Astrocyte of the cerebellum (primary cell): ENCODE results near the gene EP400.

Experiments used
- DNase-seq: peaks from one replicate; pipeline ENCODE4 v3.0.0-alpha.2; 2011; ENCODE audit warnings: low read depth
- H3K4me3 ChIP-seq: 2 replicates; pipeline ENCODE4 v1.5.1; 2011; ENCODE audit warnings: mild to moderate bottlenecking, low read depth, low read length, moderate library complexity
- in situ Hi-C: cut with HindIII; loops from 2 replicates; pipeline ENCODE4 v1.10.0; 2017; ENCODE audit warnings: low sequenced_read_pairs
- TF ChIP-seq, protein P1 (sequence below): IDR thresholded peaks from 2 replicates; pipeline ENCODE4 v1.5.1; 2012; ENCODE audit warnings: low read length, low read depth, moderate library complexity, mild to moderate bottlenecking; ENCODE audit errors: missing control alignments

Gene EP400

DNA sequence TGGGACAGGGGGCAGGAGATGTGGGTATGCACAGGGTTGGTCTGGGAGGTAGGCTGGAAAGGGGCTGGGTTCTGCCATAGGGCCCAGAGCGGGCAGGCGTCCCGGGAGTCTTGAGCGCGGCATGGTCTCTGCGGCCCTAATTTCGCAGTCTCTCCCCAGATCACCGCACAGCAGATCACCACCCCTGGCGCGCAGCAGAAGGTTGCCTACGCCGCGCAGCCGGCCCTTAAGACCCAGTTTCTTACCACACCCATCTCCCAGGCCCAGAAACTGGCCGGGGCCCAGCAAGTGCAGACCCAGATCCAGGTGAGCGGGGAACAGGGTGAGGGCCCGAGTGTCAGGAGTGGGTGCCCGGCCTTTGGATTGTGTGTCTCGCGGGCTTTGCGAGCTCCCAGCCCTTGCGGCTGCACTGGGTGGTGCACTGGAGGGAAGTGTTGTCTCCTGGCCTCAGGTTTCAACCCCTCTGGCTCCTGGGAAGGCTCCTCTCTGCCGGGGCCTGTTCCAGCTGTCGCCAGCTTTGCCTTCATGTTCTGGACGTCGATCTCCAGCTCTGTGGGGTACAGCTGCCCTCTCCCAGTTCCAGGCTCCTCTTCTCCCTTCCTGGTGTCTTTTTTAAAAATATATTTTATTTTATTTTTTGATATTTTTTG, 119.7 kb downstream of the EP400 start:
- DNase-seq = no peak
- in situ Hi-C loops = no loop called here
- TF ChIP-seq, protein P1, sequence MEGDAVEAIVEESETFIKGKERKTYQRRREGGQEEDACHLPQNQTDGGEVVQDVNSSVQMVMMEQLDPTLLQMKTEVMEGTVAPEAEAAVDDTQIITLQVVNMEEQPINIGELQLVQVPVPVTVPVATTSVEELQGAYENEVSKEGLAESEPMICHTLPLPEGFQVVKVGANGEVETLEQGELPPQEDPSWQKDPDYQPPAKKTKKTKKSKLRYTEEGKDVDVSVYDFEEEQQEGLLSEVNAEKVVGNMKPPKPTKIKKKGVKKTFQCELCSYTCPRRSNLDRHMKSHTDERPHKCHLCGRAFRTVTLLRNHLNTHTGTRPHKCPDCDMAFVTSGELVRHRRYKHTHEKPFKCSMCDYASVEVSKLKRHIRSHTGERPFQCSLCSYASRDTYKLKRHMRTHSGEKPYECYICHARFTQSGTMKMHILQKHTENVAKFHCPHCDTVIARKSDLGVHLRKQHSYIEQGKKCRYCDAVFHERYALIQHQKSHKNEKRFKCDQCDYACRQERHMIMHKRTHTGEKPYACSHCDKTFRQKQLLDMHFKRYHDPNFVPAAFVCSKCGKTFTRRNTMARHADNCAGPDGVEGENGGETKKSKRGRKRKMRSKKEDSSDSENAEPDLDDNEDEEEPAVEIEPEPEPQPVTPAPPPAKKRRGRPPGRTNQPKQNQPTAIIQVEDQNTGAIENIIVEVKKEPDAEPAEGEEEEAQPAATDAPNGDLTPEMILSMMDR = no peak

DNA sequence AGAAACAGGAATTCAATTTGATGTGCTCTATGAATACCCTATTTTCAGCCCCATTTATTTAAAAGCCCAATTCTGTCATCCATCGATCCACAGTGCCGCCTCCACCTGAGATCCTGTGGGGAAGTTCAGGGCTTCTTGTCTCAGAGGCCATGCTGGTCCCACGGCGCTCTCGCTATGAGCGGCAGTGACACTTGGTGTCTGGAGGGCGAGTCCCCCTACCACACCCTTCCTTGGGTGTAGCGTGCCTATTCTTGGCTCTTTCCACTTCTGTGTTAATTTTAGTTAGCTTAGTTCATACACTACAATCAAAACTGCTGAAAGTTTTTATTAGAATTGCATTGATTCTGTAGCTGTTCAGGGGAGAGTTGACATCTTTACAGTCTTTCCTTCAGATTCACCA, 120.6 kb downstream of the EP400 start:
- in situ Hi-C loops = no loop called here
- TF ChIP-seq, protein P1 = no peak
- no peak for DNase-seq

More for the DNA sequence above, 119.7 kb downstream of the EP400 start:
- H3K4me3 ChIP-seq = no peak overlapping the region

DNA sequence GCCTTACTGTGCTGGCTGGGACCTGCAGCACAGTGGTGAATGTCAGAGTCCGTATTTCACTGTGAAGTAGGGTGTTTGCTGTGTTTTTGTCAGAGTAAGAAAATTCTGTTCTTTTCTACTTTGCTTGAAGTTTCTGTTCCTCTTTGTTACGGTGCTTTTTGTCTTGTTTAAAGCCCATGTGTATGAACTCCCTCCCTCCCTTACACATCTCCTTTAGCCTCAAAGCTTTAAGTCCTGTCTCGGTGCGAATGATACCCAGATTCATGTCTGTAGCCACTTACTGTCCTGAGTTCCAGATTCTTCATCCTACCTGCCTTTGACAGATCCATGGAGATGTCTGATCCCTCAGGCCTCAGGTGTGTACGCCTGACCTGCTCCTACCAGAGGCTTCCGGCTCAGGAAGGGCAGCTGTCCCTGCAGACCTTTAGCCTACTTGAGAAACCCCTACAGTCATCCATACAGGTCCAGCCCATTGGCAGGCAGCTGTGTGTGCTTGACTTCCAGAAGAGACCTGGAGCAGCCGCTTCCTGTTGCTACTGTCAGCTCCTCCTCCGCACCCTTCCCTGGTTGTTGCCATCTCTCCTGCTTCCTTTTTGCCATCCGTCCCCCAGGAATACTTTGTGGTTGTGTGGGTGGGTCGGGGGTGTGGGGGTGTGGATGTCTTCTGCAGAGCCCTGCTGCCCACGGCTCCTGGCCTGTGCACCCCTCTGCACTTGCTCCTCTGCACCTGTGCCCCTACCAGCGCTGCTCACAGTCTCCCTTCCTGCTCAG, 121.5 kb downstream of the EP400 start:
- in situ Hi-C loops = no loop called here
- DNase-seq = no peak
- TF ChIP-seq, protein P1 = no peak
- H3K4me3 ChIP-seq = no peak overlapping the region

More for the DNA sequence above, 120.6 kb downstream of the EP400 start:
- H3K4me3 ChIP-seq = no peak overlapping the region

DNA sequence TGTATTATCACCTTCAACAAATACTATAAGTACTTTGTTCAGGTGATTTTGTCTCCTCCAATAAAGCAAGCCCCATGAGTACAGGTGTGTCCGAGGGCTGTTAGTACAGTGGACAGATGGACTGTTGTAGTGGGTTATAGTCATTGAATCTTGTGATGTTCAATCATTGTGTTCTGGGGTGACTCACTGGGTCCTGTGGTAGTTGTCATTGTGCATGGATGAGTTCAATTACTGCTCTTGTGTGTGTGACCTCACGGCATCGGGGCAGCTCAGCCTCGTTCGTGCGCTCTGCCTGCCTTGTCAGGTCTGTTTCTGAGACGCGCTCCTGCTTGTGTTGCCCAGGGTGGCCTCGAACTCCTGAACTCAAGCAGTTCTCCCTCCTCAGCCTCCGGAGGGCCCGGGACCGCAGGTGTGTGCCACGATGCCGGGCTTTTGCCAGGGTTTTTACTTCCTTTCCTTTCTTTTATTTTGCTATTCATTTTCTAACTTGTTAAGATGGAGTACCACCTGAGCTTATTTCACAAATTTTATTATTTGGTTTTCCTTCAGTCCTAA, 122.2 kb downstream of the EP400 start:
- no peak for DNase-seq
- TF ChIP-seq, protein P1 = no peak
- no peak overlapping the region for H3K4me3 ChIP-seq
- in situ Hi-C loops = no loop called here

DNA sequence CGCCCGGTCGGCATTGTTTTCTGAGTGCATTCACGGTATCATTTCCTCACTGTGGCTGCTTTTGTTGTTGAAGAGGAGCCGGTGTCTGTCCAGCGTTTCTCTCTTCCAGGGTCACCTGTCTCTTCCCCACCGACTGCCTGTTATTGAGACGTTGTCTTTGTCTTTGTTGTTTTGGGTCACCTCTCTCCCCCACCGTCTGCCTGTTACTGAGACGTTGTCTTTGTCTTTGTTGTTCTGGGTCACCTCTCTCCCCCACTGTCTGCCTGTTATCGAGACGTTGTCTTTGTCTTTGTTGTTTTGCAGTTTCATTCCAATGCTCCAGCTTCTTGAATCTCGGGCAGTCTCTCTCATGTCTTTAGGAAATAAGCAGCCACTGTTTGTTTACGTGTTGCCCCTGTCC, 124.5 kb downstream of the EP400 start:
- H3K4me3 ChIP-seq = no peak overlapping the region
- in situ Hi-C loops = no loop called here
- no peak for DNase-seq
- TF ChIP-seq, protein P1 = no peak

DNA sequence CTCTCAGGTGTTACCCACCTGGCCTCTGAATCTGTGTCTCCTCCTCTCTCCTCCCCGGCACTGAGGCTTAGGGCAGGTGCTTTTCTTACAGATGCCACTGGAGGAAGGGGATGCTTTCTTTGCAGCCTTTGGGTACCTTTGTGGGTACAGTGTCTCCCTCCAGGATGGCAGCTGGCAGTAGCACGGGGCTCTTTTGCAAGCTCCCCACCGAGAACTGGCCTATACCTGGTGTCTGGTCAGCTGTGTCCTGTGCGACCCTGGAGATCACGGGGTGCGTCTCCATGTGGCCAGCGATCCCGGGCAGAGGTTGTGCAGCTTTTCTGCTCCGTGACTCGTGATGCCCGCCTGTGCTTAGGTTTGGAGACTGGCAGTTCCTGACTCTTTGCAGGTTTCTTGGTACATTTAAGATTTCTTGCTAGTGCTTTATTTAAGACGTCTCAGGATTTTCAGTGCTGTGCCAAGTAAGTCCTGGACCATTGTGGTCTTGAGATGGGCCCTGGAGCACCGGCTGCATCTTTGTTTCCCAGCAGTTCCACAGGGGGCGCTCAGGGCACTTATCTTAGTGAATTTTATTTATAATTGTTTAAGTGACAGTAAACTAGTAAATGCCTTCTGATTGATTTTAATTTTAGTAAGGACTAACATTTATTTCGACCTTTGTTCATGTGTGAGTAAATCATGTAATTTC, 125.4 kb downstream of the EP400 start:
- TF ChIP-seq, protein P1 = peak; percentile 43
- H3K4me3 ChIP-seq = no peak overlapping the region
- DNase-seq = no peak
- in situ Hi-C loops = no loop called here
